Ovary (tissue), 9 donors: ENCODE results near the gene VPS51. TPM values are rescaled to one million over a fixed set of nuclear protein-coding genes. Genes with fewer than 3 reads are reported as not detected.

Source experiments
- DNase-seq, 5 donors: peaks; one replicate each; pipeline ENCODE4 v3.0.0-alpha.2; 2019 to 2020
- H3K27ac ChIP-seq, 2 donors: fragments of 200-600 bp; one replicate each; pipeline versions ENCODE4 v1.5.1 to v1.8.0; 2019 to 2022
- H3K27me3 ChIP-seq: fragments of 200-600 bp; one replicate; pipeline ENCODE4 v1.8.0; 2022
- H3K36me3 ChIP-seq: fragments of 200-600 bp; sonication (generic); one replicate; pipeline ENCODE4 v1.5.1; 2019
- H3K4me1 ChIP-seq: one replicate; pipeline ENCODE4 v1.8.1; 2013; ENCODE audit warnings: mild to moderate bottlenecking, moderate library complexity; ENCODE audit not compliant: insufficient read depth
- H3K4me3 ChIP-seq: fragments of 200-600 bp; sonication (generic); one replicate; pipeline ENCODE4 v1.5.1; 2017
- H3K9me3 ChIP-seq, 2 donors: fragments of 200-600 bp in 1 of 2; sonication (generic) in 1 of 2; one replicate each; pipeline versions ENCODE4 v1.5.1 to v1.8.1; 2013 to 2019; ENCODE audit warnings: mild to moderate bottlenecking in 1 of 2, moderate library complexity in 1 of 2
- EP300 ChIP-seq: sonication (generic); formaldehyde crosslinking; IDR thresholded peaks from one replicate; pipeline ENCODE4 v1.6.1; 2017; ENCODE audit warnings: antibody characterized with exemption
- POLR2A ChIP-seq: fragments of 450-650 bp; IDR thresholded peaks from one replicate; pipeline ENCODE4 v1.6.1; 2017; ENCODE audit warnings: antibody characterized with exemption, mild to moderate bottlenecking, moderate library complexity
- WGBS, 3 donors: extraction: QIAGEN DNeasy Blood & Tissue Kit in 1 of 3; methylation state at CpG; one replicate each; pipeline versions ENCODE4 v1.1.5 to v1.1.7; 2013 to 2017; 5-methylcytosine and 5-hydroxymethylcytosine counted together
- intact Hi-C, 4 donors: fragments of 100-400 bp; cut with DNase I; formaldehyde crosslinking; loops; one replicate each; pipeline versions ENCODE4 v1.11.0 to v1.15.1; 2022 to 2023
- polyA plus RNA-seq, 2 donors: library from polyadenylated mRNA; stranded (reverse); fragments of 200-250 nt in 1 of 2; fragments of 350-450 nt in 1 of 2; fragmentation: Illumina TruSeq in 1 of 2; extraction: RNeasy Lipid Tissue Mini Kit (QIAGEN cat#74804) in 1 of 2; gene quantifications; one replicate each; pipeline ENCODE4 v1.2.3, GENCODE V29; 2013 to 2014
- total RNA-seq, 7 donors: library from RNA; depleted of rRNA in 2 of 7; stranded (reverse); fragments of >200 nt in 2 of 7; fragmentation: NEBNext Ultra II Directional in 3 of 7; extraction: Animal tissue kit (Norgen Biotek cat#: 25700) in 3 of 7; gene quantifications; one replicate each; pipeline versions ENCODE4 v1.1.0 to v1.2.4, GENCODE V29; 2016 to 2023
- TF ChIP-seq, protein P1 (sequence below), 3 donors: fragments of 450-650 bp in 2 of 3; fragments of 200-600 bp in 1 of 3; IDR thresholded peaks; one replicate each; pipeline versions ENCODE4 v1.5.1 to v1.8.0; 2016 to 2022; ENCODE audit warnings: antibody characterized with exemption in 3 of 3, mild to moderate bottlenecking in 1 of 3
- donor health status: DM: no; HTN: no; CAD: no; lungs with moderate emphysema.
- donor health status: DM: no; HTN: no; CAD: no.
- donor health status: Bipolar disorder and iron deficiency.
- donor health status: DM: yes; HTN: yes; CAD: no.
- donor health status: DM: no; HTN: no; CAD: no.
- donor health status: DM: yes; HTN: yes; CAD: no.

Gene VPS51
- total and polyA plus RNA-seq, 9 donors = 51.1 to 543 (median 221) TPM

DNA sequence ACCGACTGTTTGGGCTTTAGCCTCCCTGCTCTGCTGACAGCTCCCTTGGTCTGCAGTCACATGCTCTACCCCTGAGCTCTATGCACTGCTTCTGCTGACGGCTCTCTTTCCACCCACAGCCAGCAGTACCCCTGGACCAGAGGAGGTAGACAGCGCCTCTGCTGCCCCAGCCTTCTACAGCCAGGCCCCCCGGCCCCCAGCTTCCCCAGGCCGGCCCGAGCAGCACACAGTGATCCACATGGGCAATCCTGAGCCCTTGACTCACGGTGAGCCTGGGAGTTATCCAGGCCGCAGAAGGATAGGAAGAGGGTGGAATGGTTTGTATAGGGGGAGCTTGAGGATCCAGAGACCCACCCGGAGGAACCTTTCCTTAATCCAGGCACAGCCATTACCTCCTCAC is 9.2 kb upstream of the VPS51 start:
- Histone ChIP-seq H3K27ac (no peak overlapping the region), H3K4me1 (peaks cover 7% of the 10 kb centered on the region), H3K4me3 (no peak overlapping the region), H3K9me3 (no peaks in the 10 kb centered on the region), H3K27me3 (no peaks in the 10 kb centered on the region), H3K36me3 (no peaks in the 10 kb centered on the region)
- TF ChIP-seq POLR2A (no peak), EP300 (no peak)
- TF ChIP-seq, protein P1, sequence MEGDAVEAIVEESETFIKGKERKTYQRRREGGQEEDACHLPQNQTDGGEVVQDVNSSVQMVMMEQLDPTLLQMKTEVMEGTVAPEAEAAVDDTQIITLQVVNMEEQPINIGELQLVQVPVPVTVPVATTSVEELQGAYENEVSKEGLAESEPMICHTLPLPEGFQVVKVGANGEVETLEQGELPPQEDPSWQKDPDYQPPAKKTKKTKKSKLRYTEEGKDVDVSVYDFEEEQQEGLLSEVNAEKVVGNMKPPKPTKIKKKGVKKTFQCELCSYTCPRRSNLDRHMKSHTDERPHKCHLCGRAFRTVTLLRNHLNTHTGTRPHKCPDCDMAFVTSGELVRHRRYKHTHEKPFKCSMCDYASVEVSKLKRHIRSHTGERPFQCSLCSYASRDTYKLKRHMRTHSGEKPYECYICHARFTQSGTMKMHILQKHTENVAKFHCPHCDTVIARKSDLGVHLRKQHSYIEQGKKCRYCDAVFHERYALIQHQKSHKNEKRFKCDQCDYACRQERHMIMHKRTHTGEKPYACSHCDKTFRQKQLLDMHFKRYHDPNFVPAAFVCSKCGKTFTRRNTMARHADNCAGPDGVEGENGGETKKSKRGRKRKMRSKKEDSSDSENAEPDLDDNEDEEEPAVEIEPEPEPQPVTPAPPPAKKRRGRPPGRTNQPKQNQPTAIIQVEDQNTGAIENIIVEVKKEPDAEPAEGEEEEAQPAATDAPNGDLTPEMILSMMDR (IDR thresholded peaks at IDR 0.05) = no peak
- intact Hi-C loops = loop anchor here in 1 of 4 donors (5.0 kb wide), 1 partner anchor 75 kb away; the partner anchor contains the start of gene ARL2
- no peak for DNase-seq
- WGBS, 3 donors = 81 to 90% (median 86%) methylated on average over 9 of the region's 9 CpGs

DNA sequence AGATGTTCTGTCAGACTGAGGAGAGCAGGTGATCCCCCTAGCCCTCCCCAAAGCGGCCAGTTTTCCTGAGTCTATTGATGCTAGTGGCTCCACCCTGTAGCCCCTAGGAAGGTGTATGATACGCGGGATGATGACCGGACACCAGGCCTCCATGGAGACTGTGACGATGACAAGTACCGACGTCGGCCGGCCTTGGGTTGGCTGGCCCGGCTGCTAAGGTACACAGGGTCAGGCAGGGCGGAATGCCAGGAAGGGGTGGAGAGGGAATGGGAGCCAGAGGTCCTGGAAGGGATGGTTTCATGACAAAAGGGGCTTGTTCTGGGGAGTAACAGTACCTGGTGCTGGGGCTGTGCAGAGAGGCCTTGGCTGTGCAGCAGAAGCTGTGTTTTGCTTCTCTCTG is 8.8 kb upstream of the VPS51 start:
- intact Hi-C loops = loop anchor here in 1 of 4 donors (5.0 kb wide), 1 partner anchor 75 kb away; the partner anchor contains the start of gene ARL2

DNA sequence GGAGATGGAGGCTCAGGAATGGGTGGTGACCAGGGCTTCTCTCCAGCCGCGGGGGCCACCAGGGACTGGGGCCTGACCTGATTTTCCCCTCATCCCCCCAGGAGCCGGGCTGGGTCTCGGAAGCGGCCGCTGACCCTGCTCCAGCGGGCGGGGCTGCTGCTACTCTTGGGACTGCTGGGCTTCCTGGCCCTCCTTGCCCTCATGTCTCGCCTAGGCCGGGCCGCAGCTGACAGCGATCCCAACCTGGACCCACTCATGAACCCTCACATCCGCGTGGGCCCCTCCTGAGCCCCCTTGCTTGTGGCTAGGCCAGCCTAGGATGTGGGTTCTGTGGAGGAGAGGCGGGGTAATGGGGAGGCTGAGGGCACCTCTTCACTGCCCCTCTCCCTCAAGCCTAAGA is 8.2 kb upstream of the VPS51 start:
- H3K4me1 ChIP-seq = peaks cover 7% of the 10 kb centered on the region
- TF ChIP-seq EP300 = no peak
- TF ChIP-seq, protein P1 (IDR thresholded peaks at IDR 0.05) = no peak
- no peak for DNase-seq
- no peak overlapping the region for H3K4me3 ChIP-seq
- intact Hi-C loops = loop anchor here in 1 of 4 donors (5.0 kb wide), 1 partner anchor 76 kb away; the partner anchor contains the start of gene ARL2
- no peak overlapping the region for H3K27ac ChIP-seq
- no peaks in the 10 kb centered on the region for H3K9me3 ChIP-seq
- H3K27me3 ChIP-seq = no peaks in the 10 kb centered on the region
- WGBS, 3 donors = 92% methylated on average over 15 of the region's 15 CpGs
- H3K36me3 ChIP-seq = no peaks in the 10 kb centered on the region

More for the DNA sequence above, 8.8 kb upstream of the VPS51 start:
- 71 to 84% (median 81%) methylated on average over 11 of the region's 11 CpGs for WGBS, 3 donors
- H3K27me3 ChIP-seq = no peaks in the 10 kb centered on the region
- TF ChIP-seq, protein P1 (IDR thresholded peaks at IDR 0.05) = no peak
- TF ChIP-seq EP300 (no peak), POLR2A (no peak)
- H3K4me1 ChIP-seq = peaks cover 7% of the 10 kb centered on the region
- H3K9me3 ChIP-seq = no peaks in the 10 kb centered on the region
- no peak overlapping the region for H3K27ac ChIP-seq
- no peaks in the 10 kb centered on the region for H3K36me3 ChIP-seq
- peak in 2 of 5 donors; percentile 43 for DNase-seq
- no peak overlapping the region for H3K4me3 ChIP-seq

DNA sequence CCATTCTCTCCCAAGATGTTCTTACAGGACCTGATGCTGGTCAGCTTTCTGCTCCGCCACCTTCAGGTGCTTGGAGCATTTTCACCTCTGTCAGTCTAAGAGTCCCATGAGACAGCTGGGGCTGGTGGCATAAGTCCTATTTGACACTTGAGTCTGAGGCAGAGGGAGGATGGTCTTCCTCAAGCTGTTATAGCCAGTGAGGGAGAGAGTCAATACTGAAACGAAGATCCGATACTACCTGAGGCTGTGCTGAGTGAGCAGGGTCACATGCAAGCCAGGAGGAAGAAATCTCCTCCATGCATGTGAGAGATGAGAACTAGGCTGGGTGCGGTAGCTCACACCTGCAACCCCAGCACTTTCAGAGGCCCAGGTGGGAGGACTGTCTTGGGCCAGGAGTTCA is 6.4 kb upstream of the VPS51 start:
- Histone ChIP-seq H3K9me3 (no peaks in the 10 kb centered on the region), H3K4me1 (peaks cover 3% of the 10 kb centered on the region), H3K4me3 (no peak overlapping the region), H3K27me3 (no peaks in the 10 kb centered on the region), H3K36me3 (no peaks in the 10 kb centered on the region), H3K27ac (no peak overlapping the region)
- DNase-seq = no peak
- TF ChIP-seq POLR2A = no peak
- TF ChIP-seq, protein P1 (IDR thresholded peaks at IDR 0.05) = no peak
- intact Hi-C loops = loop anchor here in 1 of 4 donors (5.0 kb wide), 1 partner anchor 77 kb away; the partner anchor contains the start of gene ARL2
- 81 to 87% (median 87%) methylated on average over 4 of the region's 4 CpGs for WGBS, 3 donors
